Lower lobe of right lung (tissue), 2 donors: ENCODE results near the gene NUP205. TPM values are rescaled to one million over a fixed set of nuclear protein-coding genes. Genes with fewer than 3 reads are reported as not detected.

Experiments used
- ATAC-seq, 2 donors: fragments of 200-7000 bp; cut with Tn5 transposase; one replicate each; pipeline ENCODE4 v1.9.1; 2020 to 2022; ENCODE audit warnings: mild to moderate bottlenecking in 2 of 2, moderate library complexity in 2 of 2
- DNase-seq: peaks from one replicate; pipeline ENCODE4 v3.0.0-alpha.2; 2020
- H3K27ac ChIP-seq: fragments of 200-600 bp; one replicate; pipeline ENCODE4 v1.8.0; 2022
- H3K27me3 ChIP-seq: fragments of 200-600 bp; one replicate; pipeline ENCODE4 v1.8.0; 2022; ENCODE audit warnings: low read depth
- H3K36me3 ChIP-seq: fragments of 200-600 bp; one replicate; pipeline ENCODE4 v1.8.0; 2022; ENCODE audit warnings: mild to moderate bottlenecking
- H3K4me1 ChIP-seq: fragments of 200-600 bp; one replicate; pipeline ENCODE4 v1.8.0; 2022
- H3K4me3 ChIP-seq: fragments of 200-600 bp; one replicate; pipeline ENCODE4 v1.8.0; 2022; ENCODE audit warnings: mild to moderate bottlenecking
- H3K9me3 ChIP-seq: fragments of 200-600 bp; one replicate; pipeline ENCODE4 v1.8.0; 2022
- CTCF ChIP-seq: fragments of 200-600 bp; IDR thresholded peaks from one replicate; pipeline ENCODE4 v1.8.0; 2022; ENCODE audit warnings: antibody characterized with exemption, mild to moderate bottlenecking
- intact Hi-C: fragments of 100-400 bp; cut with DNase I; formaldehyde crosslinking; loops from one replicate; pipeline ENCODE4 v1.11.0; 2022
- total RNA-seq: library from RNA; stranded (reverse); fragmentation: NEBNext Ultra II Directional; extraction: Animal tissue kit (Norgen Biotek cat#: 25700); gene quantifications from one replicate; pipeline ENCODE4 v1.2.1, GENCODE V29; 2021
- donor health status: DM: no; HTN: yes; CAD: no; lungs with severe emphysema.

The NUP205 gene
- total RNA-seq, 1 donor from 2014 or later: 40.2 TPM

DNA sequence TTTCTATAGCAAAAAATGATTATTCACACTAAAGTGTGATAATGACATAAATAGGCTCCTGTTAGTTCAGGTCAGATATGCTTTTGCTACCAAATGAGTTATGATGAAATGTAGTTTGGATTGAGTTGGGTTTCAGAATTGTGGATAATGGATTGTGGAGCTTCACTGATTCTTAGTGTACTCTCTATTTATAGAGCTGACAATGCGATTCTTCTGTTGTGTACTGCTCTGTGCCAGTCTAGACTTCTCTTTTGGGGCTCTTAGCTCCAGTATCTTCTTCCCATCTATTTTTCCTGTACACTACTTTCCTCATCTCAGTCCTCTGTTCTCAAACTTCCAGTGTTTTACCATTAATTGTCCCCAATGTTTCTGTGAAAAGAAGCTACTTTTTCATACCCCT lies 112.1 kb downstream of the NUP205 start:
- Histone ChIP-seq H3K36me3 (peaks cover 16% of the 10 kb centered on the region), H3K4me3 (no peak overlapping the region), H3K4me1 (peaks cover 25% of the 10 kb centered on the region), H3K9me3 (no peaks in the 10 kb centered on the region), H3K27ac (no peak overlapping the region), H3K27me3 (no peaks in the 10 kb centered on the region)
- ATAC-seq: no peak
- DNase-seq: no peak
- intact Hi-C loops: no loop called here
- no peak for TF ChIP-seq CTCF

DNA sequence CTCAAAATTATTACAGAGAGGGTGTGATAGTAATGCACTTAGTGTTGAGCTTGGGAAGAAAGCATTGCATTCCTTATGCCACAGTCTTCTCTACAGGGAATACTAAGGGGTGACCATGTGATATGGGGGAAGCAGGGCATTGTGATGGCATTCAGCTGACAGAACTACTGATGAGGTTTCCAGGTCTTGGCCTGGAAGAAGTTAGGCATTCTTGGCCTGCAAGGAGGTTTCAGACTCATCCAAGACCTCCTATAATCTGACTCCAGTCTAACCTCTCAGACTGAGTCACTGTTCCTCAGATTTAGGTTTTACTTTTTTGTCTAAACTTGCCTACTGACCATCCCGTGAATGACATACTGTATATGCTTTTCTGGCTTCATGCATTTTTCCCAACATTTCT lies 112.5 kb downstream of the NUP205 start:
- no peak for ATAC-seq

GRCh38 chr7:135672560-135673359 lies 115.0 kb downstream of the NUP205 start:
- Histone ChIP-seq H3K27me3 (no peaks in the 10 kb centered on the region), H3K4me1 (peaks cover 22% of the 10 kb centered on the region), H3K9me3 (no peaks in the 10 kb centered on the region), H3K27ac (no peak overlapping the region), H3K36me3 (peaks cover 29% of the 10 kb centered on the region), H3K4me3 (no peak overlapping the region)
- intact Hi-C loops: no loop called here
- DNase-seq (no peak), ATAC-seq (peak; percentile 78 to 80)
- TF ChIP-seq CTCF: peak; percentile 76

More for the DNA sequence above, 112.5 kb downstream of the NUP205 start:
- no peak overlapping the region for H3K4me3 ChIP-seq
- H3K9me3 ChIP-seq: no peaks in the 10 kb centered on the region
- H3K36me3 ChIP-seq: peaks cover 19% of the 10 kb centered on the region
- no peak overlapping the region for H3K27ac ChIP-seq
- intact Hi-C loops: no loop called here
- H3K27me3 ChIP-seq: no peaks in the 10 kb centered on the region
- peaks cover 21% of the 10 kb centered on the region for H3K4me1 ChIP-seq
- no peak for DNase-seq
- no peak for TF ChIP-seq CTCF

DNA sequence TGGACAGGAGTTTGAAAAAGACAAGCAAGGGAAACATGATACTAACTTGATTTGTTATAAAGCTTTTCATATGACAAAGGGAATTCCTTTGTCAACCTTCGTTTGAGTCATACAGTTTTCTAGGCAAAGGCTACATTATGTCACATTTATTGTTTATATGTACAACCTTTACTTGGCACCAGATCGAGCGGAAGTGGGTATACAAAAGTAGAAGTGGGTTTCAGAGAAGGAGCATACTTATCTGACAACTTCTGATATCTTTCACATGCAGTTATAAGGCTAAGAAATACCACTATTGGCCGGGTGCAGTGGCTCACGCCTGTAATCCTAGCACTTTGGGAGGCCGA lies 115.6 kb downstream of the NUP205 start:
- intact Hi-C loops: no loop called here
- ATAC-seq (no peak), DNase-seq (no peak)
- no peak overlapping the region for H3K4me3 ChIP-seq
- H3K27me3 ChIP-seq: no peaks in the 10 kb centered on the region
- H3K36me3 ChIP-seq: peaks cover 29% of the 10 kb centered on the region
- H3K27ac ChIP-seq: no peak overlapping the region
- H3K9me3 ChIP-seq: no peaks in the 10 kb centered on the region
- peaks cover 28% of the 10 kb centered on the region for H3K4me1 ChIP-seq
- TF ChIP-seq CTCF: no peak

GRCh38 chr7:135678612-135679575 lies 121.2 kb downstream of the NUP205 start:
- no peaks in the 10 kb centered on the region for H3K9me3 ChIP-seq
- H3K4me3 ChIP-seq: no peak overlapping the region
- no peaks in the 10 kb centered on the region for H3K27me3 ChIP-seq
- peak; percentile 81 to 93 for ATAC-seq
- DNase-seq: peak; percentile 70
- no peak overlapping the region for H3K27ac ChIP-seq
- peaks cover 27% of the 10 kb centered on the region for H3K36me3 ChIP-seq
- TF ChIP-seq CTCF: no peak
- intact Hi-C loops: no loop called here
- peaks cover 22% of the 10 kb centered on the region for H3K4me1 ChIP-seq
